K562 (cell line): Measurements from ENCODE around the gene ZBTB33. TPM values are rescaled to one million over a fixed set of nuclear protein-coding genes. Genes with fewer than 3 reads are reported as not detected.

ENCODE experiments used
- BHLHE40 ChIP-seq: IDR thresholded peaks from 2 replicates; pipeline ENCODE4 v1.6.1; 2011; ENCODE audit warnings: low read length, improper control_type of control experiment
- CBX5 ChIP-seq: IDR thresholded peaks from 2 replicates; pipeline ENCODE4 v1.6.1; 2014; ENCODE audit warnings: low read depth, borderline replicate concordance
- DMBX1 ChIP-seq: fragments of 250-450 bp; sonication (Bioruptor Pico); IDR thresholded peaks from 2 replicates; pipeline ENCODE4 v1.8.0; 2022; ENCODE audit warnings: inconsistent platforms, mild to moderate bottlenecking, moderate library complexity, borderline replicate concordance
- EP400 ChIP-seq: fragments of 450-650 bp; IDR thresholded peaks from 2 replicates; pipeline ENCODE4 v1.6.1; 2017; ENCODE audit warnings: antibody characterized with exemption, mild to moderate bottlenecking, moderate library complexity
- FOXM1 ChIP-seq, 2 experiments: fragments of 450-650 bp in 1 of 2; sonication (generic) in 1 of 2; formaldehyde crosslinking in 1 of 2; IDR thresholded peaks; 2 replicates each; pipeline versions ENCODE4 v1.6.1 to v1.9.0; 2017 to 2022; ENCODE audit warnings: low read depth in 2 of 2, mild to moderate bottlenecking in 2 of 2, missing genetic modification reagents in 1 of 2, moderate library complexity in 1 of 2
- GABPB1 ChIP-seq: sonication (generic); formaldehyde crosslinking; IDR thresholded peaks from 2 replicates; pipeline ENCODE4 v1.8.0; 2022; ENCODE audit warnings: mild to moderate bottlenecking, missing genetic modification reagents
- HDAC1 ChIP-seq, 2 experiments: fragments of 450-650 bp; IDR thresholded peaks; 2 replicates each; pipeline ENCODE4 v1.6.1; 2016 to 2017; ENCODE audit warnings: inconsistent platforms in 1 of 2, mild to moderate bottlenecking in 1 of 2, moderate library complexity in 1 of 2
- OTX1 ChIP-seq: fragments of 450-650 bp; formaldehyde crosslinking; IDR thresholded peaks from 2 replicates; pipeline ENCODE4 v1.4.0; 2022; ENCODE audit warnings: mild to moderate bottlenecking
- SIN3B ChIP-seq: fragments of 450-650 bp; IDR thresholded peaks from 2 replicates; pipeline ENCODE4 v1.6.1; 2017; ENCODE audit warnings: low read depth, mild to moderate bottlenecking, moderate library complexity
- STAT5A ChIP-seq: IDR thresholded peaks from 2 replicates; pipeline ENCODE4 v1.6.1; 2012; ENCODE audit warnings: low read length, inconsistent platforms, borderline replicate concordance
- TAF1 ChIP-seq: IDR thresholded peaks from 2 replicates; pipeline ENCODE4 v1.6.1; 2011; ENCODE audit warnings: mild to moderate bottlenecking, low read length, moderate library complexity; ENCODE audit not compliant: insufficient read depth, control insufficient read depth, severe bottlenecking; ENCODE audit errors: extremely low read depth
- TCFL5 ChIP-seq: fragments of 250-450 bp; sonication (Bioruptor Pico); conservative IDR thresholded peaks from 2 replicates; pipeline ENCODE4 v1.6.1; 2021; ENCODE audit warnings: mild to moderate bottlenecking, moderate library complexity, matching md5 sums
- TSHZ1 ChIP-seq: fragments of 250-450 bp; sonication (Bioruptor Pico); IDR thresholded peaks from 2 replicates; pipeline ENCODE4 v1.4.0; 2020; ENCODE audit warnings: mild to moderate bottlenecking, moderate library complexity
- ZBTB34 ChIP-seq: fragments of 250-450 bp; sonication (Bioruptor Pico); IDR thresholded peaks from 2 replicates; pipeline ENCODE4 v1.8.0; 2021; ENCODE audit warnings: mild to moderate bottlenecking, moderate library complexity
- ZNF146 ChIP-seq: IDR thresholded peaks from one replicate; pipeline ENCODE4 v1.6.1; 2018; ENCODE audit warnings: missing compliant biosample characterization; ENCODE audit not compliant: unreplicated experiment
- ZNF561 ChIP-seq: fragments of 450-650 bp; formaldehyde crosslinking; conservative IDR thresholded peaks from 2 replicates; pipeline ENCODE4 v1.4.0; 2020; ENCODE audit warnings: mild to moderate bottlenecking, moderate library complexity
- polyA plus RNA-seq, 8 experiments: library from polyadenylated mRNA; depleted of rRNA in 4 of 8; stranded (reverse) in 5 of 8; unstranded in 3 of 8; fragments of >200 nt; fragmentation: Nextera tagmentation in 2 of 8; fragmentation: Illumina TruSeq in 1 of 8; extraction: Ambion mirVana in 2 of 8; extraction: Trizol in 1 of 8; gene quantifications; 2 replicates each; pipeline versions ENCODE4 v1.2.1 to v1.2.3, GENCODE V29; 2011 to 2014; ENCODE audit warnings: inconsistent platforms in 1 of 8, missing spikeins in 1 of 8
- total RNA-seq, 7 experiments: library from RNA; depleted of rRNA in 6 of 7; stranded (reverse); fragments of >200 nt in 6 of 7; fragmentation: Illumina TruSeq in 2 of 7; extraction: Trizol in 2 of 7; gene quantifications; 2 replicates each; pipeline versions ENCODE4 v1.2.1 to v1.2.3, GENCODE V29; 2011 to 2021; ENCODE audit warnings: low replicate concordance in 1 of 7
- TF ChIP-seq, protein P1 (sequence below): sonication (generic); formaldehyde crosslinking; IDR thresholded peaks from 2 replicates; pipeline ENCODE4 v1.8.0; 2022; ENCODE audit warnings: mild to moderate bottlenecking, missing genetic modification reagents, borderline replicate concordance
- TF ChIP-seq, protein P2 (sequence below), 3 experiments: IDR thresholded peaks in 2 of 3; conservative IDR thresholded peaks in 1 of 3; 2 replicates each; pipeline ENCODE4 v1.5.1; 2011 to 2012; ENCODE audit warnings: low read length in 3 of 3, mild to moderate bottlenecking in 3 of 3, control low read depth in 2 of 3, improper control_type of control experiment in 1 of 3, inconsistent platforms in 1 of 3, low read depth in 1 of 3, mixed read lengths in 1 of 3, moderate library complexity in 1 of 3; ENCODE audit not compliant: insufficient read depth in 2 of 3

Gene ZBTB33
- total and polyA plus RNA-seq, 9 of the 15 experiments (the other 6 are each of a cell fraction or from before 2014, with no cell fraction given), result 5.6 to 29.8 (median 15.6) TPM

- peak; percentile 72 for TF ChIP-seq TAF1
- TF ChIP-seq TCFL5 (CRISPR knock-in tag), result no peak
- TF ChIP-seq, protein P1, sequence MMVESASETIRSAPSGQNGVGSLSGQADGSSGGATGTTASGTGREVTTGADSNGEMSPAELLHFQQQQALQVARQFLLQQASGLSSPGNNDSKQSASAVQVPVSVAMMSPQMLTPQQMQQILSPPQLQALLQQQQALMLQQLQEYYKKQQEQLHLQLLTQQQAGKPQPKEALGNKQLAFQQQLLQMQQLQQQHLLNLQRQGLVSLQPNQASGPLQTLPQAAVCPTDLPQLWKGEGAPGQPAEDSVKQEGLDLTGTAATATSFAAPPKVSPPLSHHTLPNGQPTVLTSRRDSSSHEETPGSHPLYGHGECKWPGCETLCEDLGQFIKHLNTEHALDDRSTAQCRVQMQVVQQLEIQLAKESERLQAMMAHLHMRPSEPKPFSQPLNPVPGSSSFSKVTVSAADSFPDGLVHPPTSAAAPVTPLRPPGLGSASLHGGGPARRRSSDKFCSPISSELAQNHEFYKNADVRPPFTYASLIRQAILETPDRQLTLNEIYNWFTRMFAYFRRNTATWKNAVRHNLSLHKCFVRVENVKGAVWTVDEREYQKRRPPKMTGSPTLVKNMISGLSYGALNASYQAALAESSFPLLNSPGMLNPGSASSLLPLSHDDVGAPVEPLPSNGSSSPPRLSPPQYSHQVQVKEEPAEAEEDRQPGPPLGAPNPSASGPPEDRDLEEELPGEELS, result no peak
- no peak for TF ChIP-seq TSHZ1
- no peak for TF ChIP-seq OTX1 (CRISPR knock-in tag)
- peak; percentile 65 for TF ChIP-seq EP400
- TF ChIP-seq ZNF561 (CRISPR knock-in tag), result no peak
- 0 out of 2 replicates have a peak, but pooled peaks have one; percentile 7 for TF ChIP-seq BHLHE40
- no peak for TF ChIP-seq CBX5
- TF ChIP-seq SIN3B, result no peak
- TF ChIP-seq HDAC1 (IDR thresholded peaks at IDR 0.05), result no peak
- TF ChIP-seq, protein P2, sequence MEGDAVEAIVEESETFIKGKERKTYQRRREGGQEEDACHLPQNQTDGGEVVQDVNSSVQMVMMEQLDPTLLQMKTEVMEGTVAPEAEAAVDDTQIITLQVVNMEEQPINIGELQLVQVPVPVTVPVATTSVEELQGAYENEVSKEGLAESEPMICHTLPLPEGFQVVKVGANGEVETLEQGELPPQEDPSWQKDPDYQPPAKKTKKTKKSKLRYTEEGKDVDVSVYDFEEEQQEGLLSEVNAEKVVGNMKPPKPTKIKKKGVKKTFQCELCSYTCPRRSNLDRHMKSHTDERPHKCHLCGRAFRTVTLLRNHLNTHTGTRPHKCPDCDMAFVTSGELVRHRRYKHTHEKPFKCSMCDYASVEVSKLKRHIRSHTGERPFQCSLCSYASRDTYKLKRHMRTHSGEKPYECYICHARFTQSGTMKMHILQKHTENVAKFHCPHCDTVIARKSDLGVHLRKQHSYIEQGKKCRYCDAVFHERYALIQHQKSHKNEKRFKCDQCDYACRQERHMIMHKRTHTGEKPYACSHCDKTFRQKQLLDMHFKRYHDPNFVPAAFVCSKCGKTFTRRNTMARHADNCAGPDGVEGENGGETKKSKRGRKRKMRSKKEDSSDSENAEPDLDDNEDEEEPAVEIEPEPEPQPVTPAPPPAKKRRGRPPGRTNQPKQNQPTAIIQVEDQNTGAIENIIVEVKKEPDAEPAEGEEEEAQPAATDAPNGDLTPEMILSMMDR (IDR thresholded peaks at IDR 0.05 in 2 of 3, conservative IDR thresholded peaks at IDR 0.05 in 1 of 3; ENCODE audit: insufficient read depth in 2 of 3, low read depth in 1 of 3, low read length in 3 of 3), result peak; percentile 64 to 70 (median 67)
- TF ChIP-seq ZNF146 (CRISPR knock-in tag), result no peak
- TF ChIP-seq STAT5A, result no peak
- no peak for TF ChIP-seq ZBTB34
- TF ChIP-seq DMBX1 (CRISPR knock-in tag), result no peak
- peak; percentile 79; the same call in 1 of the 2 replicates for TF ChIP-seq GABPB1 (CRISPR knock-in tag)
- TF ChIP-seq FOXM1 (IDR thresholded peaks at IDR 0.05; ENCODE audit: low read depth), result no peak
- 0 out of 2 replicates have a peak, but pooled peaks have one; percentile 54 for TF ChIP-seq FOXM1 (CRISPR knock-in tag; IDR thresholded peaks at IDR 0.05; ENCODE audit: low read depth)
Measured at GRCh38 chrX:120250522-120251271, at the start of gene ZBTB33 (continued).
